CD8-positive, alpha-beta memory T cell (primary cell): ENCODE measurements around the gene MTFMT. TPM values are rescaled to one million over a fixed set of nuclear protein-coding genes. Genes with fewer than 3 reads are reported as not detected.

Experiments
- CTCF ChIA-PET: fragments of 350-600 bp; sonication (Branson Sonifier 250); formaldehyde crosslinking; loops from one replicate; lab custom pipeline; 2021; ENCODE audit warnings: antibody characterized with exemption; lab: Charles Lee
- POLR2A ChIA-PET: fragments of 350-600 bp; sonication (Branson Sonifier 250); formaldehyde crosslinking; loops from one replicate; lab custom pipeline; 2021; ENCODE audit warnings: antibody characterized with exemption; lab: Charles Lee
- DNase-seq, 5 donors: peaks; one replicate each; pipeline versions ENCODE4 v3.0.0 to v3.0.0-alpha.2; 2020 to 2022; ENCODE audit warnings: mixed read lengths in 1 of 5
- H3K27ac ChIP-seq: one replicate; pipeline ENCODE4 v1.7.0; 2013; ENCODE audit warnings: low read depth, mild to moderate bottlenecking, low read length, moderate library complexity
- H3K27me3 ChIP-seq: 2 replicates; pipeline ENCODE4 v1.7.0; 2013; ENCODE audit warnings: low read length, mild to moderate bottlenecking; ENCODE audit not compliant: insufficient read depth, poor library complexity, severe bottlenecking
- H3K36me3 ChIP-seq: 2 replicates; pipeline ENCODE4 v1.7.0; 2013; ENCODE audit warnings: mild to moderate bottlenecking, low read length, moderate library complexity; ENCODE audit not compliant: insufficient read depth
- H3K4me1 ChIP-seq: 2 replicates; pipeline ENCODE4 v1.7.0; 2013; ENCODE audit warnings: mild to moderate bottlenecking, low read length, moderate library complexity; ENCODE audit not compliant: insufficient read depth
- H3K4me3 ChIP-seq: 2 replicates; pipeline ENCODE4 v1.7.0; 2013; ENCODE audit warnings: mild to moderate bottlenecking, low read length
- H3K9me3 ChIP-seq: 2 replicates; pipeline ENCODE4 v1.7.0; 2013; ENCODE audit warnings: mild to moderate bottlenecking, low read length
- H3K27ac Mint-ChIP-seq, 8 donors: one replicate each; pipeline ENCODE4 v1.8.0; 2020 to 2021; ENCODE audit warnings: mixed read lengths in 8 of 8, mild to moderate bottlenecking in 6 of 8, inconsistent platforms in 3 of 8, moderate library complexity in 3 of 8
- H3K27me3 Mint-ChIP-seq, 2 donors: one replicate each; pipeline ENCODE4 v1.8.0; 2020 to 2021; ENCODE audit warnings: mixed read lengths in 2 of 2, mild to moderate bottlenecking in 1 of 2, moderate library complexity in 1 of 2
- H3K36me3 Mint-ChIP-seq, 3 donors: one replicate each; pipeline ENCODE4 v1.8.0; 2020 to 2021; ENCODE audit warnings: mixed read lengths in 3 of 3, inconsistent platforms in 1 of 3, mild to moderate bottlenecking in 1 of 3
- H3K4me1 Mint-ChIP-seq, 3 donors: one replicate each; pipeline ENCODE4 v1.8.0; 2020 to 2021; ENCODE audit warnings: mixed read lengths in 3 of 3, inconsistent platforms in 1 of 3, mild to moderate bottlenecking in 1 of 3
- H3K4me3 Mint-ChIP-seq, 7 donors: one replicate each; pipeline ENCODE4 v1.8.0; 2020 to 2021; ENCODE audit warnings: mixed read lengths in 7 of 7, mild to moderate bottlenecking in 6 of 7, moderate library complexity in 4 of 7, inconsistent platforms in 2 of 7
- H3K9me3 Mint-ChIP-seq, 5 donors: one replicate each; pipeline ENCODE4 v1.8.0; 2020 to 2022; ENCODE audit warnings: mixed read lengths in 5 of 5, mild to moderate bottlenecking in 3 of 5, moderate library complexity in 2 of 5, inconsistent platforms in 1 of 5
- polyA plus RNA-seq: library from polyadenylated mRNA; unstranded; fragments of 300-500 nt; fragmentation: Illumina TruSeq; gene quantifications from one replicate; pipeline ENCODE4 v1.2.3, GENCODE V29; 2021
- total RNA-seq, 2 experiments: library from RNA; stranded (reverse); gene quantifications; one replicate each; pipeline ENCODE4 v1.2.3, GENCODE V29; 2021

The MTFMT gene
- total and polyA plus RNA-seq, 3 experiments from 2014 or later = 20.2 to 24.3 (median 22.7) TPM

DNA sequence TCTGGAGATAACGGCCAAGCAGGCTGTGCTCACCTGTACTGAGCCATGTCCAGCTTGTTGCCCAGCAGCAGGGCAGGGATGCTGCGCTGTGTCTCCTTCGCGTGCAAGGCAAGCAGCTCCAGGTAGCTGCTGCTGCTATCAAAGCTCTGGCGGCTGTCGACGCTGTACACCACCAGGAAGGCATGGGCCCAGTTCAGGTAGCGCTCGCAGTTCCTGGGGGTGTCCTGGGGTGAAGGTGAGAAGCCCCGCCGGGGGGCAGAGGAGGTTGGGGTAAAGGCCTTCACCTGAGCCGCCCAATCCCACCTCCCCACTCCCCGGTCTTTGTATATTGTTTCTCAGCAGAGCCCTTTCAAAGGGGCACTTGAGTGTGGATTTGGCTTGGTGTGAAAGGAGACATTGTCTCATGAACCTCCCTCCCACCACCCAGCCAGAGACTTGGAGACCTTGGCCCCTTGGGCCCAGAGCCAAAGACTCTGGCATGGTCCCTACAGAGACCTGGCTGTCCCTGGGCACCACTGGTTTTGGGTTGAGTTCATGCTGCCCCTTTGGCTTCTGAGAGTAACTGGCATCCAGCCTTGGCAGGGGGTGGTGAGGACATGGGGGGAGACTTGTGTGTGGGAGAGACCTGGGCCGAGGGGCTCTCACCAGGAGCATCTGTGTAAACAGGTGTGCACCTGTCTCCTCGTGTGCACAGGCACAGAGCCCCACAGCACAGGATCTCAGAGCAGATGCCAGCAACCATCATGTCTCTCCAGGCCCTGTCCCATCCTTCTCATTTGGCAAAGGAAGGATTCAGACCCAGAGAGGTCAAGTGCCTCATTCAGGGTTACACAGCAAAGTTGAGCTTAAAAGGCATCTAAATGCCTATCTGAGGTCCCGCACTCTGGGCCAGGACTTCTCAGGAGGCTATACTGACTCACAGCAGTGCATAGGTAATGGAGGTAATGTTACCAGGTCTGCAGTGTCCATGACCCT is 29.2 kb upstream of the MTFMT start:
- POLR2A ChIA-PET = no interaction called here
- CTCF ChIA-PET = no interaction called here

DNA sequence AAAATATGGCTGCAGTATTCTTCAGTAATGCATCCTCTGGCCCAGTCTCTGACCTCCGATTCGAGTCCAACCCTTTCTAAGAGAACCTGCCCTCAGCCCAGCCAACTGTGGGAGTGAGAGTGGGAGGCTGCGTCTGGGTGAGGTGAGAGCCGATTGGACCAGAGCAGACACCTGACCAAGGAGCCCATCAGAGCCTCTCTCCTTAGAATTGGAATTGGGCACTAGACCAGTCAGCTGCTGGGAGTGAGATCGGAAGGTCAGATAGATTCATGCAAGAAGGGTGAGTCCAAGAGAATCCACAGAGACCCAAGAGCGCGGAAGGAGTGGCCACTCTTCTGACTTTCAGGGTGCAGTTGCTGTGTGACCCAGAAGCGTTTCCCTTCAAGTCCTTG is 28.1 kb upstream of the MTFMT start:
- no peak overlapping the region for H3K27ac ChIP-seq
- H3K9me3 ChIP-seq = no peaks in the 10 kb centered on the region
- ChIA-PET POLR2A (no interaction called here), CTCF (no interaction called here)
- H3K36me3 ChIP-seq = no peaks in the 10 kb centered on the region
- H3K4me3 Mint-ChIP-seq = no peak overlapping the region
- peaks cover 0 to 2% (median 0%) of the 10 kb centered on the region in 3 donors for H3K36me3 Mint-ChIP-seq
- H3K4me1 ChIP-seq = no peaks in the 10 kb centered on the region
- no peaks in the 10 kb centered on the region for H3K9me3 Mint-ChIP-seq
- H3K4me3 ChIP-seq = no peak overlapping the region
- H3K27me3 ChIP-seq = no peaks in the 10 kb centered on the region
- DNase-seq = no peak
- peaks cover 6 to 7% of the 10 kb centered on the region in 2 donors for H3K27me3 Mint-ChIP-seq
- no peak overlapping the region for H3K27ac Mint-ChIP-seq
- H3K4me1 Mint-ChIP-seq = no peaks in the 10 kb centered on the region

More for the DNA sequence above, 29.2 kb upstream of the MTFMT start:
- Histone ChIP-seq H3K36me3 (no peaks in the 10 kb centered on the region), H3K9me3 (no peaks in the 10 kb centered on the region), H3K27ac (no peak overlapping the region), H3K4me1 (no peaks in the 10 kb centered on the region), H3K4me3 (no peak overlapping the region), H3K27me3 (no peaks in the 10 kb centered on the region)
- no peaks in the 10 kb centered on the region for H3K9me3 Mint-ChIP-seq
- H3K27me3 Mint-ChIP-seq = peaks cover 9 to 11% of the 10 kb centered on the region in 2 donors
- no peaks in the 10 kb centered on the region for H3K4me1 Mint-ChIP-seq
- no peak overlapping the region for H3K27ac Mint-ChIP-seq
- H3K4me3 Mint-ChIP-seq = no peak overlapping the region
- peaks cover 0 to 2% (median 0%) of the 10 kb centered on the region in 3 donors for H3K36me3 Mint-ChIP-seq
- DNase-seq = no peak

DNA sequence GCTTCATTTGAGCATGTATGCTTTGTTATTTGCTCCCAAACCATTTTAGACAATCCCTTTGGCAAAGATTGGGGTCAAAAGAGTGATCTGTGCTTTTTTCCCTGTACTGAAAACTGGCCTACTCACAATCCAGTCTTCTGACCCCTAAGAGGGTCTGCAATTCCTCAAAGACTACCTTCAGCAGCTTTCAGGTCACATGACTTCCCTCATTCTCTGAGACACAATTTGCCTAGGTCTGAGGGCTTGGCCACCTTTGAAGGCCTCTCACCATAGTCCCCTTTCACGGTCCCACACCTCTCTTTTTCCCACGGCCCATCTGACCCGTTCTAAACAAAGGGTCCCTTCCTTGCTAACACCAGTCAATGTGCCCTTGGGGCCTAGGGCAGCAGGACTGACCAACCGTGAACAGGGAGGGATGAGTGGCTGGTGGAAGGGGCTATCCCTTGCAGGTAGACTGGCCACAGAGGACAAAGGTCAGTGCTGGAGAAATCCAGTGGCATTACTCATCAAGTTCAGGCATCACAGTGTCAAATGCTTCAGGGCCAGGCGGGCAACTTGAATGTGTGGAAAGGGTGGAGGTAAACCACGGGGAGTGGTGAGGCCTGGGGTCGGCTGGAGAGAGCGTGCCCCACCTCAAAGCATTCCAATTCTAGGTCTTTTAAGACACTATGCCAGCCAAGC is 27.6 kb upstream of the MTFMT start:
- no peaks in the 10 kb centered on the region for H3K9me3 Mint-ChIP-seq
- Histone ChIP-seq H3K27me3 (no peaks in the 10 kb centered on the region), H3K4me1 (no peaks in the 10 kb centered on the region), H3K36me3 (no peaks in the 10 kb centered on the region), H3K9me3 (no peaks in the 10 kb centered on the region), H3K4me3 (no peak overlapping the region), H3K27ac (no peak overlapping the region)
- ChIA-PET POLR2A (no interaction called here), CTCF (interaction anchor here (0.6 kb wide), 1 partner anchor 331 kb away, joined by 3 read pairs; no protein-coding TSS in a partner anchor)
- H3K27me3 Mint-ChIP-seq = peaks cover 3 to 7% of the 10 kb centered on the region in 2 donors
- H3K27ac Mint-ChIP-seq = no peak overlapping the region
- peaks cover 0 to 2% (median 0%) of the 10 kb centered on the region in 3 donors for H3K36me3 Mint-ChIP-seq
- no peaks in the 10 kb centered on the region for H3K4me1 Mint-ChIP-seq
- H3K4me3 Mint-ChIP-seq = no peak overlapping the region
- DNase-seq = no peak

DNA sequence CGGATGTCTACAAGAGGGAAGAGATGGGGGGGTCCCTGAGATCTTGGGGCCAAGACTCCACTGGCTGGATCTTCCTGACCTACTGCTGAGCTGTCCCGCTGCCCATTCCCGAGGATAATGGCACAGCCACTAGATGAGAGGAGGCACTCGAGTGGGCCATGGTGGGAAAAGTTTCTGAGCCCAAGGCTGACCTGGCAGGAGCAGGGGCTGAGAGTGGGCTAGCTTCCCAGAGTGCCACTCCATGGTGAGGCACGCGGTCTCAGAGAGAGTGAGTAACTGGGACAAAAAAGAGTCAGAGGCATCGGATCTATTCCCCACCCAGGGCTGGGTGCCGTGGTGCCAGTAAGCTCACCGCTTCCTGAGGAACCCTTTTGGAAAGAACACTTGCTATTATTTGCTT is 26.7 kb upstream of the MTFMT start:
- ChIA-PET POLR2A (interaction anchor here (0.5 kb wide), 1 partner anchor 45 kb away, joined by 4 read pairs; no protein-coding TSS in a partner anchor), CTCF (interaction anchor here (0.6 kb wide), 1 partner anchor 332 kb away, joined by 3 read pairs; no protein-coding TSS in a partner anchor)

DNA sequence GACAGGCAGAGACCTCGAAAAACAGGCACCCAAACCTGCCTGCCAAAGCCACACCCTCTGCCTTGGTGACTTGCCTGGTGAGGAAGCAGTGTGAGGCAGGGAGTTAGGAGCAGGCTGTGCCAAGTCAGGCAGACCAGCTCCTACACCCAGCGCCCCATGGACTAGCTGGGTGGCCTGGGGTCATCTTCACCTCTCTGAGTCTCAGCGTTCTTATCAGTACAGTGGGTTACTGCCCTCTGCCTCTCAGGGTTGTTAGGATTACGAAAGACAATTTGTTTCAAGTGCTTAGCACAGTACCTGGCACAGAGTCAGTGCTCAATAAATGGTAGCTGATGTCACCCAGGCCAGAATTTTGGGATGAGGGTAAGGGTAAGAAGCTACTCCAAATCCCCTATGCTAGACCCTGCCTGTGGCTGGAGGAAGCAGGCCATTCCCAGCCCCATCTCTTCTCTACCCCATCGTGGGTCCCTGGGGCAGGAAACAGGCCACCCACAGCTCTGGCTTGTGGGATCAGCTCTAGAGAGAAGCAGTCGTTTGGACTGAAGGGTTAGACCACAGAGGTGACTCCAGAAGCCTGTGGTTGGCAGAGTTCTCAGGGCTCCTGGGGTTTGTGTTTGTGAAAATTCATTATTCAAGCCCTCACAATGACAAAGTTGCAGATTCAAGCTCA is 25.9 kb upstream of the MTFMT start:
- Mint-ChIP-seq H3K36me3 (peaks cover 0 to 2% (median 0%) of the 10 kb centered on the region in 3 donors), H3K9me3 (no peaks in the 10 kb centered on the region), H3K4me3 (no peak overlapping the region), H3K27ac (peak overlapping the region in 1 of 8 donors; percentile 21), H3K27me3 (peaks cover 0 to 8% of the 10 kb centered on the region in 2 donors), H3K4me1 (peaks cover 0 to 1% (median 1%) of the 10 kb centered on the region in 3 donors)
- Histone ChIP-seq H3K27me3 (no peaks in the 10 kb centered on the region), H3K27ac (no peak overlapping the region), H3K4me3 (no peak overlapping the region), H3K9me3 (no peaks in the 10 kb centered on the region), H3K4me1 (no peaks in the 10 kb centered on the region), H3K36me3 (no peaks in the 10 kb centered on the region)
- no peak for DNase-seq
- POLR2A ChIA-PET = interaction anchor here (0.5 kb wide), 1 partner anchor 44 kb away, joined by 4 read pairs; no protein-coding TSS in a partner anchor
- CTCF ChIA-PET = interaction anchor here (1.8 kb wide), 1 partner anchor 330 kb away, joined by 5 read pairs; no protein-coding TSS in a partner anchor

More for the DNA sequence above, 26.7 kb upstream of the MTFMT start:
- H3K27ac ChIP-seq = no peak overlapping the region
- Mint-ChIP-seq H3K27me3 (peaks cover 2 to 8% of the 10 kb centered on the region in 2 donors), H3K36me3 (peaks cover 0 to 2% (median 0%) of the 10 kb centered on the region in 3 donors), H3K27ac (no peak overlapping the region), H3K4me3 (no peak overlapping the region), H3K9me3 (no peaks in the 10 kb centered on the region), H3K4me1 (no peaks in the 10 kb centered on the region)
- H3K4me1 ChIP-seq = no peaks in the 10 kb centered on the region
- H3K36me3 ChIP-seq = no peaks in the 10 kb centered on the region
- no peak overlapping the region for H3K4me3 ChIP-seq
- no peak for DNase-seq
- no peaks in the 10 kb centered on the region for H3K27me3 ChIP-seq
- no peaks in the 10 kb centered on the region for H3K9me3 ChIP-seq

DNA sequence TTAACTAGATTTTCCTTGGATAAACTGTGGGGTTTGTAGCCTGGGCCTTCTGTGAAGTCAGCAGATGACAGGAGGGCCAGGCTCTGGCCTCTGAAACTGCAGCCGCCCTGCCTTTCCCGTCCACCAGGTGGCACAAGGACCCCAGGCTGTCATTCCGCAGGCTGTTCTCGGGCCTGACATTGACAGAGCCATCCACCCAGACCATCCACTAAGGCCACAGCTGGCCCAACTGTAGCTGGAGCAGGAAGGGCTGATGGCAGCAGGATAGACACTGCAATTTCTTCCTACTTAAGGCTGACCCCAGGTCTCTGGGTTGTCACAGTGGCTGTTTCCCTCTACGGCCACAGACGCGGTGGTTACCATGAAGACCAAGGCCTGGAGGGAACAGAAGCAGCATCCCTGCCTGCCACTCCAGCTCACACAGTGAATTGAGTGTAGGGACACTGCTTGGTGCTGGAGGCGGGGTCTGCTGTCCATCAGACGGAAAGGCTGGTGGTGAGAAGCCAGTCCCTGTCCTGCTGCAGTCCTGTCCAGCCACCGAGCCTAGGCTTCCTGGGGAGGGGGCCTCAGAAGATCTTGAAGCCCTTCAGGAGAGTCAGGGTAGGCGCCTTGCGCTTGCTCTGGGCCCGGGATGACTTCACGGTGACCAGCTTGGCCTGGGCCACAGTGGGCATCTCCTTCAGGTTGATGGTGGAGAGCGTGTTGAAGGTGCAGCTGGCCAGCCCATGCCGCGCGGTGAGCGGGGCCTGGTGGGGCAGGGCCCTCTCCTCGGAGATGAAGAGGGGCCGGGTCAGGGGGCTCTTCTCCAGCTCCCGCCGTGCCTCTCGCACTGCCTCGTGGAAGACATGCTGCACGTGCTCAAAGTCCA is 25.1 kb upstream of the MTFMT start:
- POLR2A ChIA-PET = no interaction called here
- CTCF ChIA-PET = interaction anchor here (0.6 to 2.4 kb wide), 3 partner anchors 243 to 653 kb away, joined by 3 to 7 read pairs (median 5); no protein-coding TSS in a partner anchor
- peak in 4 of 5 donors; percentile 19 to 60 (median 30) for DNase-seq
- Histone ChIP-seq H3K27ac (no peak overlapping the region), H3K4me3 (no peak overlapping the region), H3K9me3 (no peaks in the 10 kb centered on the region), H3K4me1 (peaks cover 3% of the 10 kb centered on the region), H3K36me3 (no peaks in the 10 kb centered on the region), H3K27me3 (no peaks in the 10 kb centered on the region)
- Mint-ChIP-seq H3K4me1 (peaks cover 5 to 9% (median 9%) of the 10 kb centered on the region in 3 donors), H3K27me3 (peaks cover 0 to 7% of the 10 kb centered on the region in 2 donors), H3K27ac (no peak overlapping the region), H3K4me3 (no peak overlapping the region), H3K36me3 (no peaks in the 10 kb centered on the region), H3K9me3 (no peaks in the 10 kb centered on the region)

DNA sequence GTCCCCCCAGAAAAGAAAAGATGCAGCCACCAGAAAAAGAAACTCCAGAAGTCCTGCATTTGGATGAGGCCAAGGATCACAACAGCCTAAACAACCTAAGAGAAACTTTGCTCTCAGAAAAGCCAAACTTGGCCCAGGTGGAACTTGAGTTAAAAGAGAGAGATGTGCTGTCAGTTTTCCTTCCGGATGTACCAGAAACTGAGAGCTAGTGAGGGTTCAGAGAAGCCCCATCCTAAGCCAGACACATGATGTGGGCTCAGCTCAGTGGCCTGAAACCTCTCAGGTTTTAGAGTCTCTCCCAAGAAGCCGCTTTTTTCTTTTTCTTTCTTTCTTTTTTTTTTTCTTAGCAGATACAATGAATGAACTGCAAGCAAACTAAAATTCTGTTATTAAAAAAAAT is 23.5 kb upstream of the MTFMT start:
- POLR2A ChIA-PET = no interaction called here
- H3K4me3 Mint-ChIP-seq = no peak overlapping the region
- Histone ChIP-seq H3K27ac (no peak overlapping the region), H3K4me1 (peaks cover 9% of the 10 kb centered on the region), H3K36me3 (no peaks in the 10 kb centered on the region), H3K4me3 (no peak overlapping the region), H3K27me3 (no peaks in the 10 kb centered on the region), H3K9me3 (no peaks in the 10 kb centered on the region)
- H3K27ac Mint-ChIP-seq = no peak overlapping the region
- peaks cover 0 to 5% of the 10 kb centered on the region in 2 donors for H3K27me3 Mint-ChIP-seq
- no peak for DNase-seq
- CTCF ChIA-PET = interaction anchor here (0.7 to 2.4 kb wide), 2 partner anchors 10 to 245 kb away, joined by 3 to 7 read pairs; no protein-coding TSS in a partner anchor
- no peaks in the 10 kb centered on the region for H3K9me3 Mint-ChIP-seq
- peaks cover 11 to 16% (median 15%) of the 10 kb centered on the region in 3 donors for H3K4me1 Mint-ChIP-seq
- no peaks in the 10 kb centered on the region for H3K36me3 Mint-ChIP-seq
